Esophagus muscularis mucosa (tissue), 4 donors: ENCODE results near the gene TOR1B. TPM values are rescaled to one million over a fixed set of nuclear protein-coding genes. Genes with fewer than 3 reads are reported as not detected.

Source experiments
- DNase-seq: peaks from one replicate; pipeline ENCODE4 v3.0.0-alpha.2; 2017; ENCODE audit errors: extremely low spot score
- H3K27ac ChIP-seq, 4 donors: fragments of 200-600 bp; sonication (generic); replicated peaks in 1 of 4; 1 replicate in 3 of 4; 2 replicates in 1 of 4; pipeline ENCODE4 v1.5.1; 2016 to 2019; ENCODE audit warnings: mild to moderate bottlenecking in 1 of 4
- H3K27me3 ChIP-seq, 4 donors: fragments of 200-600 bp; sonication (generic); one replicate each; pipeline versions ENCODE4 v1.5.1 to v1.6.0; 2016 to 2019
- H3K36me3 ChIP-seq, 4 donors: fragments of 200-600 bp; sonication (generic); one replicate each; pipeline ENCODE4 v1.5.1; 2016 to 2019
- H3K4me1 ChIP-seq, 4 donors: fragments of 200-600 bp; sonication (generic); one replicate each; pipeline ENCODE4 v1.5.1; 2016 to 2019
- H3K4me3 ChIP-seq, 4 donors: fragments of 200-600 bp; sonication (generic); 1 replicate in 2 of 4; 2 replicates in 2 of 4; pipeline ENCODE4 v1.5.1; 2016 to 2019; ENCODE audit warnings: mild to moderate bottlenecking in 4 of 4, moderate library complexity in 1 of 4
- H3K9me3 ChIP-seq, 4 donors: fragments of 200-600 bp; sonication (generic); 1 replicate in 3 of 4; 2 replicates in 1 of 4; pipeline ENCODE4 v1.5.1; 2016 to 2019
- EP300 ChIP-seq: sonication (generic); formaldehyde crosslinking; IDR thresholded peaks from one replicate; pipeline ENCODE4 v1.6.1; 2017; ENCODE audit warnings: antibody characterized with exemption
- POLR2A ChIP-seq: fragments of 450-650 bp; IDR thresholded peaks from one replicate; pipeline ENCODE4 v1.6.1; 2017; ENCODE audit warnings: antibody characterized with exemption, moderate library complexity, mild to moderate bottlenecking, low read depth
- POLR2AphosphoS5 ChIP-seq, 2 donors: sonication (generic); formaldehyde crosslinking; IDR thresholded peaks; one replicate each; pipeline ENCODE4 v1.6.1; 2017; ENCODE audit warnings: antibody characterized with exemption in 2 of 2
- WGBS: methylation state at CpG from one replicate; pipeline ENCODE4 v1.1.5; 2018; 5-methylcytosine and 5-hydroxymethylcytosine counted together
- intact Hi-C: fragments of 100-400 bp; cut with DNase I; formaldehyde crosslinking; loops from one replicate; pipeline ENCODE4 v1.15.1; 2023
- total RNA-seq, 4 donors: library from RNA; depleted of rRNA; stranded (reverse); fragments of >200 nt; gene quantifications; one replicate each; pipeline versions ENCODE4 v1.1.0 to v1.2.1, GENCODE V29; 2016
- TF ChIP-seq, protein P1 (sequence below), 3 experiments: fragments of 200-600 bp in 2 of 3; fragments of 450-650 bp in 1 of 3; sonication (generic) in 2 of 3; IDR thresholded peaks; one replicate each; pipeline ENCODE4 v1.5.1; 2017 to 2019; ENCODE audit warnings: antibody characterized with exemption in 3 of 3, mild to moderate bottlenecking in 2 of 3, moderate library complexity in 1 of 3

Gene TOR1B, protein sequence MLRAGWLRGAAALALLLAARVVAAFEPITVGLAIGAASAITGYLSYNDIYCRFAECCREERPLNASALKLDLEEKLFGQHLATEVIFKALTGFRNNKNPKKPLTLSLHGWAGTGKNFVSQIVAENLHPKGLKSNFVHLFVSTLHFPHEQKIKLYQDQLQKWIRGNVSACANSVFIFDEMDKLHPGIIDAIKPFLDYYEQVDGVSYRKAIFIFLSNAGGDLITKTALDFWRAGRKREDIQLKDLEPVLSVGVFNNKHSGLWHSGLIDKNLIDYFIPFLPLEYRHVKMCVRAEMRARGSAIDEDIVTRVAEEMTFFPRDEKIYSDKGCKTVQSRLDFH
- total RNA-seq, result 10 to 100 TPM; 24.5 to 29.0 (median 26.0) TPM

DNA sequence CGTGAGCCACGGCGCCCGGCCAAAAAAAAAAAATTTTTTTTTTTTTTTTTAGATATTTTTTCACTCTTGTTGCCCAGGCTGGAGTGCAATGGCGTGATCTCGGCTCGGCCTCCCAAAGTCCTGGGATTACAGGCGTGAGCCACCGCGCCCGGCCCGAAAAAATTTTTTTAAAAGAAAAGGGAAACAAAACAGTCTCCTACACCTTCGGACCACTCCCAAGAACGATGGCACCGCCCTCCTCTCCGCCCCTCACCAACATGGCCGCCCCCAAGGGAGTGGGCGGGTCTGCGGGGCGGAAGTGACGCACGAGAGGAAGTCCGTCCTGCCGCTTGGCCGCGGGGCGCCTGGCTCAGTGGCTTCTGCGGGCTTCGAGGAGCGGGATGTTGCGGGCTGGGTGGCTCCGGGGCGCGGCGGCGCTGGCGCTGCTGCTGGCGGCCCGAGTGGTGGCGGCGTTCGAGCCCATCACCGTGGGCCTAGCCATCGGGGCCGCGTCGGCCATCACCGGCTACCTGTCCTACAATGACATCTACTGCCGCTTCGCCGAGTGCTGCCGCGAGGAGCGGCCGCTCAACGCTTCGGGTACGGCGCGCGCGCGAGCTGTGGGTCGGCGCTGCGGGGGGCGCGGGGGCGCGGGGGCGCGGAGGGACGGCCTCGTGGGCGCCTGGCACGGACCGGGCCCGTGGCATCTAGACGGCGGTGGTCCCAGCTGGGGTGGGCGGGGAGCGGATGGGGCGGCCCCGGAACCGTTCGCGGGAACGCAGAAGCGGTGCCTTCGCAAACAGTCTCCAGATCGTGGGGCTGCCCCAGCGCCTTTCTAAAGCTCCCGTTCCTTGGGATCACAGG is at the start of gene TOR1B:
Gene TOR1B (plus strand): TSS at position 352 of the 843 bp plus-strand sequence. CDS start 29 bp downstream, at position 381.
- peak within 1 kb of the TSS; percentile 78 to 95 (median 85) for H3K4me3 ChIP-seq
- H3K27ac ChIP-seq, result peak within 1 kb of the TSS; percentile 85 to 94 (median 89)
- DNase-seq, result peak; percentile 97
- under 1% methylated on average over 30 of the region's 93 CpGs for WGBS
- H3K27me3 ChIP-seq, result no peaks in the 10 kb centered on the region
- H3K36me3 ChIP-seq, result peaks cover 9 to 28% (median 19%) of the 10 kb centered on the region in 4 donors
- TF ChIP-seq, protein P1, sequence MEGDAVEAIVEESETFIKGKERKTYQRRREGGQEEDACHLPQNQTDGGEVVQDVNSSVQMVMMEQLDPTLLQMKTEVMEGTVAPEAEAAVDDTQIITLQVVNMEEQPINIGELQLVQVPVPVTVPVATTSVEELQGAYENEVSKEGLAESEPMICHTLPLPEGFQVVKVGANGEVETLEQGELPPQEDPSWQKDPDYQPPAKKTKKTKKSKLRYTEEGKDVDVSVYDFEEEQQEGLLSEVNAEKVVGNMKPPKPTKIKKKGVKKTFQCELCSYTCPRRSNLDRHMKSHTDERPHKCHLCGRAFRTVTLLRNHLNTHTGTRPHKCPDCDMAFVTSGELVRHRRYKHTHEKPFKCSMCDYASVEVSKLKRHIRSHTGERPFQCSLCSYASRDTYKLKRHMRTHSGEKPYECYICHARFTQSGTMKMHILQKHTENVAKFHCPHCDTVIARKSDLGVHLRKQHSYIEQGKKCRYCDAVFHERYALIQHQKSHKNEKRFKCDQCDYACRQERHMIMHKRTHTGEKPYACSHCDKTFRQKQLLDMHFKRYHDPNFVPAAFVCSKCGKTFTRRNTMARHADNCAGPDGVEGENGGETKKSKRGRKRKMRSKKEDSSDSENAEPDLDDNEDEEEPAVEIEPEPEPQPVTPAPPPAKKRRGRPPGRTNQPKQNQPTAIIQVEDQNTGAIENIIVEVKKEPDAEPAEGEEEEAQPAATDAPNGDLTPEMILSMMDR (IDR thresholded peaks at IDR 0.05), result peak in 1 of 3 experiments; percentile 15
- TF ChIP-seq POLR2A (peak; percentile 73), POLR2AphosphoS5 (IDR thresholded peaks at IDR 0.05) (peak; percentile 92 to 93), EP300 (no peak)
- H3K9me3 ChIP-seq, result no peaks in the 10 kb centered on the region
- intact Hi-C loops, result no loop called here
- peaks cover 10 to 31% (median 20%) of the 10 kb centered on the region in 4 donors for H3K4me1 ChIP-seq

DNA sequence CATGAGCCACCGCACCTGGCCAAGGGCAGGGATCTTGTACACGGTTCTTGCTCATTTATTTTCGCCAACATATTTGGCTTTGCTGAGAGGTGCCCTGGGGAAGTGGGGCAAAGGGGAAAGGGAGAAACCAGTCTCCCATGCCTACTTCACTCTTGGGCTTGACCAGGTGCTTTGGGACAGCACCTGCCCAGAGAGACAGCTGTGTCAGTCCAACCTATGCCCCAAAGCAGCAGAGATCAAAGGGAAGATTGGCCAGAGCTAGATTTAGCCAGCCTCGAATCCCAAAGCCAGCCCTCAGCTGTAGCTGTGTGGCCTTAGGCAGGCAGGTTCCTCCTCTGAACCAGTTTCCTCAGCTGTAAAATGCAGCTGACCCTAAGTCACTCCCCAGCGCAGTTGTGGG is 47.8 kb upstream of the TOR1B start:
- Histone ChIP-seq H3K27ac (no peak overlapping the region), H3K4me1 (peaks cover 16 to 25% (median 19%) of the 10 kb centered on the region in 4 donors), H3K4me3 (no peak overlapping the region), H3K9me3 (no peaks in the 10 kb centered on the region), H3K36me3 (no peaks in the 10 kb centered on the region), H3K27me3 (peaks cover 0 to 20% (median 0%) of the 10 kb centered on the region in 4 donors)
- DNase-seq, result no peak
- WGBS, result 96% methylated on average over 4 of the region's 5 CpGs
- TF ChIP-seq EP300 (no peak), POLR2A (no peak), POLR2AphosphoS5 (IDR thresholded peaks at IDR 0.05) (no peak)
- TF ChIP-seq, protein P1 (IDR thresholded peaks at IDR 0.05), result no peak
- intact Hi-C loops, result no loop called here

DNA sequence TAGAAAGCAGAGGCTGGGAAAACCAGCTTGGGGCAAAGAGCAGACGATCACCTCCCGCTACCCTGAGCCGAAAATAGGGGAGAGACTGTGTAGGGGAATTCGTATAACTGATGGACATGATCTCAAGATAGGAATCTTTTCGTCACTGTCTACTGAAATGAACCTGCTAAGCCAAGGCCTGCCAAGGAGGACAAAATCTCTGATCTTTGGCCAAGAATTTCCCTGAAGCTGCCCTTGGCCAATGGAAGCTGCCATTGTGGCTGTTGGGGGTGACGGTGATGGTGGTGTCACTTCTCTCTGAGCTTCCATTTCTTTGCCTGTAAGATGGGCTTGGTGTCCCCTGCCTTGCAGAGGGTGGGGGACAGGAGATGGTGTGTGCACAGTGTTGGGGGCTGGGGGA is 46.8 kb upstream of the TOR1B start:
- intact Hi-C loops, result no loop called here
- Histone ChIP-seq H3K4me3 (no peak overlapping the region), H3K36me3 (no peaks in the 10 kb centered on the region), H3K27ac (no peak overlapping the region), H3K4me1 (peaks cover 16 to 25% (median 22%) of the 10 kb centered on the region in 4 donors), H3K9me3 (no peaks in the 10 kb centered on the region), H3K27me3 (peaks cover 0 to 10% (median 0%) of the 10 kb centered on the region in 4 donors)
- TF ChIP-seq EP300, result no peak
- no peak for TF ChIP-seq POLR2A
- TF ChIP-seq, protein P1 (IDR thresholded peaks at IDR 0.05), result no peak
- TF ChIP-seq POLR2AphosphoS5 (IDR thresholded peaks at IDR 0.05), result no peak
- 95% methylated on average over 6 of the region's 6 CpGs for WGBS
- DNase-seq, result no peak

DNA sequence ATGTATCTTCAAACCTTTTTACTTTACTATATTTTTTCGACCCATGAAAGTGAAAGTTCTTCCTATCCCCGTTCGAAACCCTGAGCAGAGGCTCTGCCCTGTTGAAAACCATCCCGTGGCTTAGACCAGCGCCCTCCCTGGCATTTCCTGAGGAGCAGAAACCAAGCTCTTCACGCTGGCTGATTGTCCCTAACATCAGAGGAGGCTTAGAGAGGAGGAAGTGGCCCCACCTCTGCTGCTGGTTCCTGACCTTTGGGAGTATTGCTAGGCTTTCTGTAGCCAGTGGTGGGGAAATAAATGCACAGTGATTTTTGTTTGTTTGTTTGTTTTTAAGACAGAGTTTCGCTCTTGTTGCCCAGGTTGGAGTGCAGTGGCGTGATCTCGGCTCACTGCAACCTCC is 45.9 kb upstream of the TOR1B start:
- intact Hi-C loops, result no loop called here
- no peak for DNase-seq
- peaks cover 15 to 25% (median 24%) of the 10 kb centered on the region in 4 donors for H3K4me1 ChIP-seq
- no peak overlapping the region for H3K27ac ChIP-seq
- TF ChIP-seq EP300, result no peak
- TF ChIP-seq, protein P1 (IDR thresholded peaks at IDR 0.05), result no peak
- no peak for TF ChIP-seq POLR2A
- no peak for TF ChIP-seq POLR2AphosphoS5 (IDR thresholded peaks at IDR 0.05)
- WGBS, result 79% methylated on average over 9 of the region's 9 CpGs
- peaks cover 0 to 4% (median 0%) of the 10 kb centered on the region in 4 donors for H3K27me3 ChIP-seq
- H3K36me3 ChIP-seq, result no peaks in the 10 kb centered on the region
- no peak overlapping the region for H3K4me3 ChIP-seq
- no peaks in the 10 kb centered on the region for H3K9me3 ChIP-seq
